Activated CD8-positive, alpha-beta memory T cell treated with anti-CD3 and anti-CD28 coated beads, Interleukin-2, amount 50 U/mL, for 4 hours (primary cell): ENCODE data around the gene ELN.

Experiments used
- DNase-seq: peaks from one replicate; pipeline ENCODE4 v3.0.0-alpha.2; 2020

ELN gene

GRCh38 chr7:74066626-74067025 is 38.7 kb downstream of the ELN start:
- DNase-seq = no peak

GRCh38 chr7:74068378-74069085 is 40.6 kb downstream of the ELN start:
- DNase-seq = no peak

- no peak for DNase-seq
Measured at GRCh38 chr7:74069086-74069541, 41.1 kb downstream of the ELN start.

- no peak for DNase-seq
Measured at GRCh38 chr7:74069790-74070618, 42.0 kb downstream of the ELN start.

GRCh38 chr7:74070619-74070921 is 42.6 kb downstream of the ELN start:
- no peak for DNase-seq

- DNase-seq = no peak
Measured at GRCh38 chr7:74071121-74071520, 43.1 kb downstream of the ELN start.

GRCh38 chr7:74074770-74075169 is 46.8 kb downstream of the ELN start:
- DNase-seq = no peak

GRCh38 chr7:74078461-74078860 is 50.5 kb downstream of the ELN start:
- DNase-seq = no peak

- DNase-seq = no peak
Measured at GRCh38 chr7:74082770-74083116, 54.8 kb downstream of the ELN start.

- peak; percentile 81 for DNase-seq
Measured at GRCh38 chr7:74083117-74083876, 55.3 kb downstream of the ELN start, which contains the start of gene LIMK1. LIMK1 (plus strand) TSS chr7:74083804; CDS start chr7:74083991, 187 bp downstream.

GRCh38 chr7:74083928-74084721 is 56.2 kb downstream of the ELN start:
- DNase-seq = peak; percentile 38

- DNase-seq = no peak
Measured at GRCh38 chr7:74084722-74085578, 57.0 kb downstream of the ELN start.

GRCh38 chr7:74087791-74088453 is 59.9 kb downstream of the ELN start:
- no peak for DNase-seq

- no peak for DNase-seq
Measured at GRCh38 chr7:74092321-74092963, 64.5 kb downstream of the ELN start.

- DNase-seq = no peak
Measured at GRCh38 chr7:74092964-74093471, 65.0 kb downstream of the ELN start.

GRCh38 chr7:74093671-74094223 is 65.8 kb downstream of the ELN start:
- DNase-seq = no peak

GRCh38 chr7:74094224-74095101 is 66.5 kb downstream of the ELN start:
- DNase-seq = peak; percentile 78

GRCh38 chr7:74095135-74095534 is 67.2 kb downstream of the ELN start:
- no peak for DNase-seq
